Measurements from ENCODE around the gene ATF5. TPM values are rescaled to one million over a fixed set of nuclear protein-coding genes. Genes with fewer than 3 reads are reported as not detected.
"Not testable (repeated sequence)": the region's sequence is repeated elsewhere in the genome, so short reads cannot be mapped to it uniquely, and the experiment has no call there.

The ATF5 gene
- polyA plus RNA-seq, 2 donors: 15.5 to 24.3 TPM

DNA sequence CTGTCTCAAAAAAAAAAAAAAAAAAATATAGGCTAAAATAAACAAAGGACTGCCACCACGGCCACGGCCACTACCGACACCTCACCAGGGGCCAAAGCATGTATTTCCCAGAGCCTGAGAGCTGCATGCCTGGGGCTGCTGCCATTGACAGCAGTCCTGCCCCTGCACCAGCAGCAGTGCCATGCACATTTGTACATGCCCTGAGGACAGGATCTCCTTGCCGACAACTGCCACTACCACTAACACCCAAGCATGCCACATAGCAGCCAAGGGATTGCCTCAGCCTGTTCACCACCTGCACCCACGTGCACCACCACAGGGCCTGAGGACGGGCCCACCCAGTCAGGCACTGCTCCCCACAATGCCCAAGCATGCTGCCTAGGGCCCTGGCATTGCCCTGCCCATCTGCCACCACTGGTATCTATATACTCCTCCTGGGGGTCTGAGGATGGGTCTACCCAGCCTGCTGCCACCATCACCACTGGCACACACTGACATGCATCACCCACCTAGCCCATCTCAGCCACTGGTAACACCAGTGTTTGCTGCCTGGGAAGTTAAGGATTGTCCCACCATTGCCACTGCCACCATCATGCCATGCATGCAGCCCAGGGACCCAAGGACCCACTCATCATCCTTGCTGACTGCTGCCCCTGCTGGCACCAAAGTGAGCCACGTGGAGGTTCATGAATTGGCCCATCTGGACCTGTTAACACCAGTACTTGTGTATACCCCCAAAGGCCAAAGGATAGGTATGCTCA is 10.9 kb downstream of the ATF5 start:
- Histone ChIP-seq H3K4me3 (ENCODE audit: low read depth in 1 of 2, low read length in 2 of 2) (no peak overlapping the region), H3K27ac (ENCODE audit: low read depth in 2 of 2, low read length in 1 of 2) (no peak overlapping the region), H3K36me3 (ENCODE audit: control insufficient read depth in 2 of 2, insufficient read depth in 2 of 2, low read length in 1 of 2) (no peaks in the 10 kb centered on the region), H3K9me3 (ENCODE audit: control insufficient read depth in 2 of 2, insufficient read depth in 1 of 2, low read depth in 1 of 2, low read length in 1 of 2) (no peaks in the 10 kb centered on the region), H3K27me3 (ENCODE audit: control insufficient read depth in 1 of 2, insufficient read depth in 2 of 2, low read length in 2 of 2) (no peaks in the 10 kb centered on the region), H3K4me1 (ENCODE audit: control insufficient read depth in 2 of 2, insufficient read depth in 2 of 2, low read length in 1 of 2) (peaks cover 0 to 2% of the 10 kb centered on the region in 2 donors)
- WGBS, 2 donors: 58 to 59% methylated on average over 7 of the region's 7 CpGs

GRCh38 chr19:49940482-49940791 is 11.4 kb downstream of the ATF5 start:
- WGBS, 2 donors: 85 to 88% methylated on average over 5 of the region's 5 CpGs
- no peaks in the 10 kb centered on the region for H3K27me3 ChIP-seq (ENCODE audit: control insufficient read depth in 1 of 2, insufficient read depth in 2 of 2, low read length in 2 of 2)
- no peaks in the 10 kb centered on the region for H3K36me3 ChIP-seq (ENCODE audit: control insufficient read depth in 2 of 2, insufficient read depth in 2 of 2, low read length in 1 of 2)
- no peak overlapping the region for H3K4me3 ChIP-seq (ENCODE audit: low read depth in 1 of 2, low read length in 2 of 2)
- H3K27ac ChIP-seq (ENCODE audit: low read depth in 2 of 2, low read length in 1 of 2): no peak overlapping the region
- peaks cover 0 to 2% of the 10 kb centered on the region in 2 donors for H3K4me1 ChIP-seq (ENCODE audit: control insufficient read depth in 2 of 2, insufficient read depth in 2 of 2, low read length in 1 of 2)
- no peaks in the 10 kb centered on the region for H3K9me3 ChIP-seq (ENCODE audit: control insufficient read depth in 2 of 2, insufficient read depth in 1 of 2, low read depth in 1 of 2, low read length in 1 of 2)

DNA sequence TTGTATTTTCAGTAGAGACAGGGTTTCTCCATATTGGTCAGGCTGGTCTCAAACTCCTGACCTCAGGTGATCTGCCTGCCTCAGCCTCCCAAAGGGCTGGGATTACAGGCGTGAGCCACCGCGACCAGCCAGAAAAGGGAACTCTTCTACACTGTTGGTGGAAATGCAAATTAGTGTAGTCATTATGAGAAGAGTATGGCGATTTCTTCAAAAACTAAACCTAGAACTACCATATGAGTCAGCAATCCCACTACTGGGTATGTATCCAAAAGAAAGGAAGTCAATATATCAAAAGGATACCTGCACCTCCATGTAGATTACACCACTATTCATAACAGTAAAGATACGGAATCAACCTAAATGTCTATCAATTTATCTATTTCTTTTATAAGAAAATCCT is 15.6 kb downstream of the ATF5 start:
- H3K9me3 ChIP-seq (ENCODE audit: control insufficient read depth in 2 of 2, insufficient read depth in 1 of 2, low read depth in 1 of 2, low read length in 1 of 2); H3K4me1 ChIP-seq (ENCODE audit: control insufficient read depth in 2 of 2, insufficient read depth in 2 of 2, low read length in 1 of 2); H3K27ac ChIP-seq (ENCODE audit: low read depth in 2 of 2, low read length in 1 of 2); H3K4me3 ChIP-seq (ENCODE audit: low read depth in 1 of 2, low read length in 2 of 2); H3K27me3 ChIP-seq (ENCODE audit: control insufficient read depth in 1 of 2, insufficient read depth in 2 of 2, low read length in 2 of 2); H3K36me3 ChIP-seq (ENCODE audit: control insufficient read depth in 2 of 2, insufficient read depth in 2 of 2, low read length in 1 of 2): not testable (repeated sequence)
- WGBS, 2 donors: 72 to 82% methylated on average over 5 of the region's 5 CpGs

GRCh38 chr19:49946415-49946814 is 17.4 kb downstream of the ATF5 start:
- Histone ChIP-seq H3K4me1 (ENCODE audit: control insufficient read depth in 2 of 2, insufficient read depth in 2 of 2, low read length in 1 of 2) (no peaks in the 10 kb centered on the region), H3K27ac (ENCODE audit: low read depth in 2 of 2, low read length in 1 of 2) (no peak overlapping the region), H3K4me3 (ENCODE audit: low read depth in 1 of 2, low read length in 2 of 2) (no peak overlapping the region), H3K36me3 (ENCODE audit: control insufficient read depth in 2 of 2, insufficient read depth in 2 of 2, low read length in 1 of 2) (no peaks in the 10 kb centered on the region), H3K9me3 (ENCODE audit: control insufficient read depth in 2 of 2, insufficient read depth in 1 of 2, low read depth in 1 of 2, low read length in 1 of 2) (no peaks in the 10 kb centered on the region), H3K27me3 (ENCODE audit: control insufficient read depth in 1 of 2, insufficient read depth in 2 of 2, low read length in 2 of 2) (no peaks in the 10 kb centered on the region)
- 82 to 84% methylated on average over 8 of the region's 8 CpGs for WGBS, 2 donors

DNA sequence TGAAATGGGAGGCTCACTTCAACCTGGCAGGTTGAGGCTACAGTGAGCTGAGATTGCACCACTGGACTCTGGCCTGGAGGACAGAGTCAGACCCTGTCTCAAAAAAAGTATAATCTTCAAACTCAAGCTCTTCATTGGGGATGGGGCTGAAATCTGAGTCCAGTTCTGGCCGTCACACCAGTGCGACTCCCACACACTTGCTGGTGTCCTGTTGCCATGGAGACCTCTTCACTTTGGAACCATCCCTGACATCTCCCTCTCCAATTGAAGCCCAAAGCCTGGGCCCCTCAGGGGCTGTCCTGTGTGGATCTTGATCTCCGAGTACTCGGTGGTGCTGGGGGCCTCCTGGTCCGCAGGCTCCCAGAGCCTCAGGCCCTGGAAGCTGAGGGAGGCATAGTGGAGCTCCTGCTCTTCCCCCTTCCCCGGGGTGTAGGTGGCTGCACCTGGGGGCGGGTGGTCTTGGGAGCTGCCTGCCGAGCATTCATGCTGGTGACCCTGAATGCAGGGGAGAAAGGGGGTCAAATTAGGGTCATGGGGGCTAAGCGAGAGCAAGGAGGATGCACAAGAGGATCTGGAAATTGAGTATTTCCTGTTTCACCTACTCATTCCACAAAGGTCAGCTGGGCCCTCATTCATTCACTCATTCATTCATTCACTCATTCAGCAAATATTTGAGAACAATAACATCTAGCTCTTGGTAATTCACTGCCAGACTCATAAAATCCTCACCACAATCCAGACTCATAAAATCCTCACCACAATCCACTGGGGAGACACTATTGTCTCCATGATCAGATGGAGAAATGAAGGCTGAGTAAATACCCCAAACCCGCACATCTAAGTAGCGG is 21.0 kb downstream of the ATF5 start:
- no peaks in the 10 kb centered on the region for H3K9me3 ChIP-seq (ENCODE audit: control insufficient read depth in 2 of 2, insufficient read depth in 1 of 2, low read depth in 1 of 2, low read length in 1 of 2)
- 78 to 80% methylated on average over 11 of the region's 11 CpGs for WGBS, 2 donors
- no peaks in the 10 kb centered on the region for H3K36me3 ChIP-seq (ENCODE audit: control insufficient read depth in 2 of 2, insufficient read depth in 2 of 2, low read length in 1 of 2)
- no peaks in the 10 kb centered on the region for H3K27me3 ChIP-seq (ENCODE audit: control insufficient read depth in 1 of 2, insufficient read depth in 2 of 2, low read length in 2 of 2)
- H3K4me1 ChIP-seq (ENCODE audit: control insufficient read depth in 2 of 2, insufficient read depth in 2 of 2, low read length in 1 of 2): peaks cover 0 to 2% of the 10 kb centered on the region in 2 donors
- no peak overlapping the region for H3K27ac ChIP-seq (ENCODE audit: low read depth in 2 of 2, low read length in 1 of 2)
- no peak overlapping the region for H3K4me3 ChIP-seq (ENCODE audit: low read depth in 1 of 2, low read length in 2 of 2)

- WGBS, 2 donors: 87 to 91% methylated on average over 5 of the region's 5 CpGs
- no peaks in the 10 kb centered on the region for H3K27me3 ChIP-seq (ENCODE audit: control insufficient read depth in 1 of 2, insufficient read depth in 2 of 2, low read length in 2 of 2)
- peaks cover 0 to 2% of the 10 kb centered on the region in 2 donors for H3K4me1 ChIP-seq (ENCODE audit: control insufficient read depth in 2 of 2, insufficient read depth in 2 of 2, low read length in 1 of 2)
- no peak overlapping the region for H3K4me3 ChIP-seq (ENCODE audit: low read depth in 1 of 2, low read length in 2 of 2)
- no peaks in the 10 kb centered on the region for H3K36me3 ChIP-seq (ENCODE audit: control insufficient read depth in 2 of 2, insufficient read depth in 2 of 2, low read length in 1 of 2)
- H3K27ac ChIP-seq (ENCODE audit: low read depth in 2 of 2, low read length in 1 of 2): no peak overlapping the region
- no peaks in the 10 kb centered on the region for H3K9me3 ChIP-seq (ENCODE audit: control insufficient read depth in 2 of 2, insufficient read depth in 1 of 2, low read depth in 1 of 2, low read length in 1 of 2)
Measured at GRCh38 chr19:49950590-49950948, 21.6 kb downstream of the ATF5 start.

DNA sequence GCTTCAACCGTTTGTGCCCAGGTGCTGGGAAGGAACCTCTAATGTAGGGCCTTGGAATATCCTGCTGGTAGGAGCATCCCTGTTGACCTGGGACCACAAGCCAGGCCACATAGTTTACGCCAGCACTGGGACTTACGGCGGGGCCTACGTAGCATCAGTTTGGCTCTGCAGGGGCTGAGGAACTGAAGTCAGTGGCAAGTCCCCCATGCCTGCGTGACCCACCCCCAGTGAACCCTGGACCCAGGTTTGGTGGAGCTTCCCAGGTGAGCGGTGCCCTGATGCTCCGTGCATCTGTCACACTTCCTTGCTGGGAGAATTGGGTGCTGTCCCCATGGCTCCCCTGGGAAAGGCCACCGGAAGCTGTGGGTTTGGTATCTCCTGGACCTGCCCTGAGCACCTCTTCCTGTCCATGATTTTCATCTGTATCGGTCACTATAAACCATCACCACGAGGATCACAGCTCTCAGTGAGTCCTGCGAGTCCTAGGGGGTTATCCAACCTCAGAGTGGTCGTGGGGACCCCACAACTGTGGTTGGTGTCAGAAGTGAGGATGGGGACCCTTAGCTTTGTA is 22.0 kb downstream of the ATF5 start:
- Histone ChIP-seq H3K4me3 (ENCODE audit: low read depth in 1 of 2, low read length in 2 of 2) (no peak overlapping the region), H3K9me3 (ENCODE audit: control insufficient read depth in 2 of 2, insufficient read depth in 1 of 2, low read depth in 1 of 2, low read length in 1 of 2) (no peaks in the 10 kb centered on the region)
- WGBS, 2 donors: 84 to 85% methylated on average over 13 of the region's 13 CpGs

DNA sequence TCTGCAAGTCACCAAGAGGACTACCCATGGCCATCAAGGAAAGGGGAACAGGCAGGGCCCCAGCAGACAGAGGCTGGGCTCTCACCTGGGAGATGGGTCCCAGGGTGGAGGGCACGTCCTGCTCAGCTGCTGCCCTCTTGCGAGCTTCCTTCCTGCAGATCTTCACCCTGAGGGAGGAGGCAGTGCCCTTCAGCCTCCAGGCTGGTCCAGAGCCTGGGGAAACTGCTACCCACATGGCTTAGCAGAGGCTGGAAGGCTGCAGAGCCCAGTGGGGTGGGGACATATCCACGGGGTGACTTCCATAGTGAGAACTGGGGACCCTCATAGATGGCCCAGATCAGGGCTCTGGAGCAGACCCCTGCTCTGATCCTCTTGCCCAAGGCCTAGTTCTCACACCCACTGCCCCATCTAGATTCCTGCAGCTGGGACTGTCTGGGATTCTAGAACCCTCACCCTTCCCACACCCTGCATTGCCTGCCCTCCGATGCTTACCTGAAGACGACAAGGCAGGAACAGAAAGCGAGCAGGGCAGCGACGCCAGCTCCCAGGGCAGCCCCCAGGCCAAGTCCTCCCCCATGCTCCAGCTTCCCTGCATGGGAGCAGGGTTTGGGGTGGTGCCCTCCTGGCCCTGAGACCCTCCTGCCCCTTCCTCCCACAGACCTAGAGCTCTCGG is 22.9 kb downstream of the ATF5 start:
- Histone ChIP-seq H3K4me1 (ENCODE audit: control insufficient read depth in 2 of 2, insufficient read depth in 2 of 2, low read length in 1 of 2) (peaks cover 0 to 2% of the 10 kb centered on the region in 2 donors), H3K4me3 (ENCODE audit: low read depth in 1 of 2, low read length in 2 of 2) (no peak overlapping the region), H3K9me3 (ENCODE audit: control insufficient read depth in 2 of 2, insufficient read depth in 1 of 2, low read depth in 1 of 2, low read length in 1 of 2) (no peaks in the 10 kb centered on the region), H3K27me3 (ENCODE audit: control insufficient read depth in 1 of 2, insufficient read depth in 2 of 2, low read length in 2 of 2) (no peaks in the 10 kb centered on the region), H3K36me3 (ENCODE audit: control insufficient read depth in 2 of 2, insufficient read depth in 2 of 2, low read length in 1 of 2) (no peaks in the 10 kb centered on the region), H3K27ac (ENCODE audit: low read depth in 2 of 2, low read length in 1 of 2) (no peak overlapping the region)
- WGBS, 2 donors: 83 to 89% methylated on average over 9 of the region's 9 CpGs

More for the DNA sequence above, 22.0 kb downstream of the ATF5 start:
- peaks cover 0 to 2% of the 10 kb centered on the region in 2 donors for H3K4me1 ChIP-seq (ENCODE audit: control insufficient read depth in 2 of 2, insufficient read depth in 2 of 2, low read length in 1 of 2)
- H3K27ac ChIP-seq (ENCODE audit: low read depth in 2 of 2, low read length in 1 of 2): no peak overlapping the region
- H3K27me3 ChIP-seq (ENCODE audit: control insufficient read depth in 1 of 2, insufficient read depth in 2 of 2, low read length in 2 of 2): no peaks in the 10 kb centered on the region
- H3K36me3 ChIP-seq (ENCODE audit: control insufficient read depth in 2 of 2, insufficient read depth in 2 of 2, low read length in 1 of 2): no peaks in the 10 kb centered on the region

- peaks cover 0 to 2% of the 10 kb centered on the region in 2 donors for H3K4me1 ChIP-seq (ENCODE audit: control insufficient read depth in 2 of 2, insufficient read depth in 2 of 2, low read length in 1 of 2)
- H3K27ac ChIP-seq (ENCODE audit: low read depth in 2 of 2, low read length in 1 of 2): no peak overlapping the region
- H3K27me3 ChIP-seq (ENCODE audit: control insufficient read depth in 1 of 2, insufficient read depth in 2 of 2, low read length in 2 of 2): no peaks in the 10 kb centered on the region
- no peaks in the 10 kb centered on the region for H3K9me3 ChIP-seq (ENCODE audit: control insufficient read depth in 2 of 2, insufficient read depth in 1 of 2, low read depth in 1 of 2, low read length in 1 of 2)
- no peaks in the 10 kb centered on the region for H3K36me3 ChIP-seq (ENCODE audit: control insufficient read depth in 2 of 2, insufficient read depth in 2 of 2, low read length in 1 of 2)
- no peak overlapping the region for H3K4me3 ChIP-seq (ENCODE audit: low read depth in 1 of 2, low read length in 2 of 2)
Measured at GRCh38 chr19:49952479-49952836, 23.5 kb downstream of the ATF5 start.
